PC-9 (cell line): Measurements from ENCODE around the gene HOMER2. TPM values are rescaled to one million over a fixed set of nuclear protein-coding genes. Genes with fewer than 3 reads are reported as not detected.

Source experiments
- BruUV-seq: library from RNA; stranded (reverse); fragments of 400-500 nt; replicated peaks from 2 replicates; lab custom pipeline; 2021; lab: Mats Ljungman, UMichigan
- CTCF ChIA-PET: fragments of 300-600 bp; sonication (Branson Sonifier 250); formaldehyde crosslinking; loops from one replicate; lab custom pipeline; 2022; ENCODE audit warnings: antibody characterized with exemption; lab: Charles Lee
- POLR2A ChIA-PET: fragments of 300-600 bp; sonication (Branson Sonifier 250); formaldehyde crosslinking; loops from one replicate; lab custom pipeline; 2022; ENCODE audit warnings: antibody characterized with exemption; ENCODE audit not compliant: unreplicated experiment; lab: Charles Lee
- DNase-seq, 2 experiments: peaks; one replicate each; pipeline versions ENCODE4 v3.0.0 to v3.0.0-alpha.2; 2015 to 2022; ENCODE audit warnings: mixed read lengths in 1 of 2
- H2AFZ ChIP-seq: fragments of 200-600 bp; sonication (generic); 2 replicates; pipeline ENCODE4 v1.8.1; 2017; ENCODE audit warnings: antibody characterized with exemption
- H3F3A ChIP-seq: fragments of 200-600 bp; sonication (generic); 2 replicates; pipeline ENCODE4 v1.8.1; 2017; ENCODE audit warnings: antibody characterized with exemption, mild to moderate bottlenecking, low read depth; ENCODE audit not compliant: insufficient read depth
- H3K27ac ChIP-seq: fragments of 200-600 bp; sonication (generic); 2 replicates; pipeline ENCODE4 v1.6.1; 2016; ENCODE audit warnings: mixed run types
- H3K27me3 ChIP-seq: fragments of 200-600 bp; sonication (generic); 2 replicates; pipeline ENCODE4 v1.6.1; 2016; ENCODE audit warnings: low read depth, mixed run types; ENCODE audit not compliant: insufficient read depth
- H3K36me3 ChIP-seq: fragments of 200-600 bp; sonication (generic); 2 replicates; pipeline ENCODE4 v1.6.1; 2016; ENCODE audit warnings: low read depth, mixed run types
- H3K4me1 ChIP-seq: fragments of 200-600 bp; sonication (generic); replicated peaks from 2 replicates; pipeline ENCODE4 v1.6.1; 2016; ENCODE audit warnings: mixed run types; ENCODE audit not compliant: insufficient read depth
- H3K4me2 ChIP-seq: fragments of 200-600 bp; sonication (generic); 2 replicates; pipeline ENCODE4 v1.6.1; 2017; ENCODE audit warnings: mixed run types
- H3K4me3 ChIP-seq: fragments of 200-600 bp; sonication (generic); 2 replicates; pipeline ENCODE4 v1.6.1; 2016; ENCODE audit warnings: mixed run types
- H3K79me2 ChIP-seq: fragments of 200-600 bp; sonication (generic); 2 replicates; pipeline ENCODE4 v1.6.1; 2017; ENCODE audit warnings: low read depth, mixed run types
- H3K9me2 ChIP-seq: fragments of 200-600 bp; sonication (generic); 2 replicates; pipeline ENCODE4 v1.8.1; 2017; ENCODE audit warnings: mild to moderate bottlenecking; ENCODE audit not compliant: insufficient read depth
- H3K9me3 ChIP-seq: fragments of 200-600 bp; sonication (generic); 2 replicates; pipeline ENCODE4 v1.8.1; 2016; ENCODE audit warnings: low read depth; ENCODE audit not compliant: insufficient read depth
- H4K20me1 ChIP-seq: fragments of 200-600 bp; sonication (generic); 2 replicates; pipeline ENCODE4 v1.8.1; 2017; ENCODE audit not compliant: insufficient read depth
- CTCF ChIP-seq: fragments of 200-600 bp; sonication (generic); conservative IDR thresholded peaks from 2 replicates; pipeline ENCODE4 v1.6.1; 2017; ENCODE audit warnings: mixed run types, antibody characterized with exemption, mild to moderate bottlenecking, moderate library complexity
- EZH2 ChIP-seq: fragments of 200-600 bp; sonication (generic); IDR thresholded peaks from 2 replicates; pipeline ENCODE4 v1.8.0; 2017; ENCODE audit warnings: antibody characterized with exemption, low read depth
- intact Hi-C: fragments of 100-400 bp; cut with micrococcal nuclease; formaldehyde crosslinking; loops from one replicate; pipeline ENCODE4 v1.10.0; 2022; ENCODE audit not compliant: unreplicated experiment
- total RNA-seq: library from RNA; stranded (reverse); gene quantifications from 2 replicates; pipeline ENCODE4 v1.2.3, GENCODE V29; 2021

HOMER2 gene
- total RNA-seq, 1 experiment from 2014 or later: 15.1 TPM

- ChIA-PET POLR2A (no interaction called here), CTCF (no interaction called here)
- no peaks in the 10 kb centered on the region for H3K4me1 ChIP-seq
- no TSS peak for BruUV-seq
- no peak overlapping the region for H3K27ac ChIP-seq
- H2AFZ ChIP-seq: no peak overlapping the region
- no peaks in the 10 kb centered on the region for H3K9me3 ChIP-seq
- no peaks in the 10 kb centered on the region for H3K9me2 ChIP-seq
- no peak for TF ChIP-seq CTCF
- H3K27me3 ChIP-seq: peaks cover 6% of the 10 kb centered on the region; the same call in 1 of the 2 replicates
- no peaks in the 10 kb centered on the region for H3K36me3 ChIP-seq
- H3F3A ChIP-seq: no peaks in the 10 kb centered on the region
- intact Hi-C loops: no loop called here
- no peaks in the 10 kb centered on the region for H3K79me2 ChIP-seq
- no peak overlapping the region for H3K4me3 ChIP-seq
- DNase-seq: no peak
- no peak overlapping the region for H3K4me2 ChIP-seq
- H4K20me1 ChIP-seq: no peaks in the 10 kb centered on the region
Observed at GRCh38 chr15:82960766-82961165, 8.2 kb upstream of the HOMER2 start.

GRCh38 chr15:82959423-82959822 lies 6.9 kb upstream of the HOMER2 start:
- intact Hi-C loops: no loop called here
- peaks cover 6% of the 10 kb centered on the region; the same call in 1 of the 2 replicates for H3K27me3 ChIP-seq
- no peaks in the 10 kb centered on the region for H3F3A ChIP-seq
- no peak for DNase-seq
- no peaks in the 10 kb centered on the region for H4K20me1 ChIP-seq
- BruUV-seq: no TSS peak
- H3K36me3 ChIP-seq: no peaks in the 10 kb centered on the region
- no peak overlapping the region for H3K4me3 ChIP-seq
- H3K9me3 ChIP-seq: no peaks in the 10 kb centered on the region
- ChIA-PET POLR2A (no interaction called here), CTCF (no interaction called here)
- H3K27ac ChIP-seq: no peak overlapping the region
- no peaks in the 10 kb centered on the region for H3K9me2 ChIP-seq
- no peak overlapping the region for H2AFZ ChIP-seq
- no peaks in the 10 kb centered on the region for H3K4me1 ChIP-seq
- TF ChIP-seq EZH2 (no peak), CTCF (no peak)
- H3K79me2 ChIP-seq: no peaks in the 10 kb centered on the region
- no peak overlapping the region for H3K4me2 ChIP-seq

- no TSS peak for BruUV-seq
- Histone ChIP-seq H3K9me2 (no peaks in the 10 kb centered on the region), H3K4me1 (no peaks in the 10 kb centered on the region), H3K4me2 (no peak overlapping the region), H3K4me3 (no peak overlapping the region), H3F3A (no peaks in the 10 kb centered on the region), H3K79me2 (no peaks in the 10 kb centered on the region), H3K27ac (no peak overlapping the region), H3K9me3 (no peaks in the 10 kb centered on the region), H4K20me1 (no peaks in the 10 kb centered on the region), H3K27me3 (peaks cover 6% of the 10 kb centered on the region; the same call in 1 of the 2 replicates), H2AFZ (no peak overlapping the region), H3K36me3 (no peaks in the 10 kb centered on the region)
- CTCF ChIA-PET: no interaction called here
- POLR2A ChIA-PET: no interaction called here
- DNase-seq: no peak
- TF ChIP-seq EZH2 (no peak), CTCF (no peak)
- intact Hi-C loops: no loop called here
Observed at GRCh38 chr15:82958638-82959037, 6.1 kb upstream of the HOMER2 start.
